ENCODE measurements around the gene LARP7.

DNA sequence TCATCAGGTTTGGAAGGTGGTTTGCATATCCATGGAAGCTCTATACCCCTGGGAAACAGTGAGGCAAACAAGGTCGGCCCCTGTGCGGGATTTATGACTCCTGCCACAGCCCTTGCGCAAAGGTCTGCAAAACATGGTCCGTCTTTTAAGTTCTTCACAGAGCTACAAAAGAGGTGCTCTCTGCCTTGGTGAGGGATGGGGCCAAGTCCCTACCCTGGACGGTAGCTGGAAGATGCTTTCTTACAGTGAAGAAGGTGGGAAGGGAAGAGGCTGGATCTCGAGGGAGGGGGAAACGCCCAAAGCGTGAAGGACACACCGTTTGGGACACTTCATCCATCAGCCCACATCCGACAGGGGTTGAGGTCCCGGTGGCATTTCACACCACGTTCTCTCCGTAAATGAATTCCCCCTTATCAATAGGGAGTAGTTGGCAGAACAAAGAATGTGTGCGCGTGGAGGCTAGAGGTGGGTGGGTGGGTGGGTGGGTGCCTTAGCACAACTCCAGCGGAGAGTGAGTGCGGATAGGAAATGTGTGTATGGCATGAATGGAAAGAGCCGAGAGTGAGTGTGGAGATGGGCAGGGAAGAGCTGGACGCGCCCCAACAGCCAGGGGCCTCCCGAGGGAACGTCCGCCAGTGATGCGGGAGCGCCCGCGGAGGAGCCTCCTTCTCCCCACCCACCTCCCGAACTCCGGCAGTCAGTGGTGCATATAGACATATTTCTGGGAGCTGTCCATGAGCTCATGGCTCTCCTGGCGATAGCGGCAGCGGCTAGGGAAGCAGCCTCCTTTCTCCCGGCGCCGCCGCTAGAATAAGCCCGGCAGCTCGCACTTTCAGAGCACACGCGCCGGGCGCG is 68.3 kb downstream of the LARP7 start:
- TF ChIP-seq POLR2A (IDR thresholded peaks at IDR 0.05; ENCODE audit: low read depth, low read length) (no peak), POLR2AphosphoS5 (IDR thresholded peaks at IDR 0.05; ENCODE audit: low read depth, low read length) (no peak), TAF1 (IDR thresholded peaks at IDR 0.05; ENCODE audit: low read depth, low read length) (no peak)
